EL (cell line): ENCODE results near the gene CCNL2.
"Not testable (repeated sequence)": the region's sequence is repeated elsewhere in the genome, so short reads cannot be mapped to it uniquely, and the experiment has no call there.

ENCODE experiments used
- DNase-seq: peaks from one replicate; pipeline ENCODE4 v3.0.0-alpha.2; 2016

CCNL2 gene

DNA sequence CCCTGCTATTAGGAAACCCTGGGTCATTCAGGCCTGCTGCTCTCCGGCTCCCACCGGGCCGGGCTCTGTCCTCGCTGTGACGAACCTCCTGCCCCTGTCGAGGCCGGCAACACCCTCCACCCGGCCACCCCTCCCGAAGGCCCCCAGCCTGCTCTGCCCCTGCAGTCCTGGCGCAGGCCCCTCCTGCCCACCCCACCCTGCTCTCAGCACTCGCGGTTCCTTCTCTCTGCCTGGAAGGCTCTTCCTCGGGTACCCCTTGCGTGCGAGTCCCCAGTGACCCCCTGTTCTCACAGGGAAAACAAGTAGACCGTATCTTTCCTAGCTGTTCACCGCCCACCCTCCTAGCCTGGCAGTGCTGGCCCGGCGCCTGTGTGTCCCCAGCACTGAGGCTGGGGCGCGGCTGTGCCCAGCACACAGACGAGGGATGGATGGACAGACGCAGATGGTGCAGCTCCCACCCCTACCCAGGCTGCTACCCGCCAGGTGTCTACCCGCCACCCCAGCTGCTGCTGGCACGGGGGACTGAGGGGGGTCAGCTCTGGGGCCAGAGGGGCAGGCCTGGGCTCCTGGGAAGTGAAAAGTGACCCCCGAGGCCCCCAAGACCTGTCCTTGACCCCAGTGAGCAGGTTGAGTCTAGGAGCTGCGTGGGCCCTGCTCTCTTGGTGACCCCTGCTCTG, 33.3 kb upstream of the CCNL2 start:
- no peak for DNase-seq

DNA sequence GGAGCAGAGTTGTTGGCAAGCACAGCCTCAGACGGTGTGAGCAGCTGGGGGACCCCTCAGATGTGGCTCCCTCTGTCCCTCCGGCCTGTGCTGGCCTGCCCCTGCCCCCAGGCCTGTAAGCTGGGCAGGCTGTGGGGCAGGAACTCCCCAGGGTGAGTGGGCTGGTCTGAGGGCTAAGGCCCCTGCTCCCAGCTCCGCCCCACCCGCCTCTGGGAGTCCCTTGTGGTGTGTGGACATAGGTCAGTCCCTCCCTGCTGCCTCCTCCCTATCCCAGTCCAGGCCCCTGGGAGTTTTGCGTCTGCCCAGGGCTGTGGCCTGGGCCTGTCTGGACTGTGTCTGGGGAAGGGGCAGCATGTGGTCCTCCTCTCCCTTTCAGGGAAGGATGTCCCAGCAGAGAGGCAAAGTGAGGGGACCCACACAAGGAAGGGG, 32.7 kb upstream of the CCNL2 start:
- no peak for DNase-seq

DNA sequence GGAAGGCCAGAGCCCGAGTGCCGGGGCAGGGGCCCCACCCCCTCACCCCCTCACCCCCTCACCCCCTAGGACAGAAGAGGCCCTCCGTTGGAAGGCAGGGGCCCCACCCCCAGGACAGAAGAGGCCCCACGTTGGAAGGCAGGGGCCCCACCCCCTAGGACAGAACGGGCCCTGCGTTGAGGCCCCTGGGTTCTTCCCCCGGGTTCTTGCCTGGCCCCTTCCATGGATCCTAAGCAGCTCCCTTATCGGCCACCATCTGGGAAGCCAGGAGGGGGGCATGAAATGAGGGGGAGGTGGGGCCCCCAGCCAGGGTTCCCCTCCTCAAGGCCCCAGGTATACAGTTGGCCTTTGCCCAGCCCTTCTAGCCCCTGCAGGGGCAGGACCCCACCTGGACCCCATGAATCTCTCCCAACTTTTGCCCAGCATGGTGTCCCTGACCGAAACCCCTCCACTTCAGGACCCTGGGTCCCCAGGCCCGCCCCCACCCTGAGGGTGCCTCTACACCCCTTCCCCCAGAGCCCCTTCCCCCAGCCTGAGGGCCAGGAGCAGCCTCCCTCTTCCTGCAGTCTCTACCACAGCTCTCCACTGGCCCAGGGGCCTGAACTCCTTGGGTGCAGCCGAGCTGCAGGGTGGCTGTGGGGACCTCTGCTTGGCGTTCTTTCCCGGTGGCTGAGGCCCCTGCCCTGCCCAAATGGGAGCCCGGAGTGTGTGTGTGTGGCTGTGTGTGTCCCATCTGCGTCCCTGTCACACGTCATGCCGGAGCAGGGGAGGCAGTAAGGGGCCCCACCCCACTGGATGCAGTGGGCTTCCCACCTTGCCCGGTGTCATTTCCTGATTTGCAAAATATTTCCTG, 32.1 kb upstream of the CCNL2 start:
- no peak for DNase-seq

DNA sequence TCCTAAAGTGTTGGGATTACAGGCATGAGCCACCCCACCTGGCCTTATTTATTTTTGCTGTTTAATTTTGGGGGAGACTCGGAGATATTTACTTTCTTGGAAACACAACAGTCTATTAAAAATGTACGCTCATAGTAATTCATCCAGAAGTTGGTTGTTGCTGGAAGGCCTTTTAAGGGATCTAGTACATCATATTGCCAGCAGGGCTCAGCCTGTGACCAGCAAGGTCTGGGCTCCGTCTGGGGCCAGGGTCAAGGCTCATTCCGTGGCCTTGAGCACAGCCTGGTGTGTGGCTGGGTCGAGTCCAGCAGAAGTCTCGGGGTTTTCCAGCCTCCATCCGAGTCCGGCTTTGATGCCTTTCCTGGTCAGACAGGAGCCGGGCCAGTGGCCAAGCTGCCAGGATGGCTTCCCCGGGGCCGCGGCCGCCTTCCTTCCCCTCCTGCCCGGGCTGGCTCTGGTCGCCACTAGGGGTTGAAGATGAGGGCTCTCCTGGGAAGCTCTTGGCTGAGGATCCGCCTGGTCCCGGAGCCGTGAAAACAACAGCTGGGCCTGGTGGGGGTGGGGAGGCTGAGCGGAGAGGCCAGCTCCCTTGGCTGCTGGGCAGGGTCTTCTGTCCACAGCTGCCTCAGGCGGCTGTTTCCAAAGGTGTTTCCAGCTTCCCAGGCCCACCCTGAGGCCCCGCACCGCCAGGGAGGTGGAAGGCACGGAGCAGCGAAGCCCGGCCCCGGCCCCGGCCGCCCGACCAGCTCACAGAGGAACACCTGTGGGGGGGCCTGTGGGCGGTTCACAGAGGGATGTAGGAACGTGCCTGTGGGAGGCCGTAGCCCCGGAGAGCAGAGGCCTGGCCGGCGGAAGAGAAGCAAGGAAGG, 31.2 kb upstream of the CCNL2 start:
- DNase-seq: no peak

DNA sequence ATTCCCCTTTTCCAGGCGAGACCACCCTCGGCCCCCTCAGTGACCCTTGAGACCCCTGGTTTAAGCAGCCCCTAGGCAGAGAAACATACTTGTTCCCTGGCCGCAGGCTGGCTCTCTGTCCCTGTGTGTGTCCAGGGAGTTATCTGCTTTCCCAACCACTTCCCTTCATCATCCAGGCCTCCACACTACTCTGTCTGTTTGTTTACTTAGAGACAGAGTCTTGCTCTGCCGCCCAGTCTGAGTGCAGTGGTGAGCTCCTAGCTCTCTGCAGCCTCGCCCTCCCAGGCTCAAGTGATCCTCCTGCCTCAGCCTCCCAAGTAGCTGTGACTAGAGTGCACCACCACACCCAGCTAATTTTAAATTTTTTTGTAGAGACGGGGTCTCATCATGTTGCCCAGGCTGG, 30.5 kb upstream of the CCNL2 start:
- DNase-seq: no peak

DNA sequence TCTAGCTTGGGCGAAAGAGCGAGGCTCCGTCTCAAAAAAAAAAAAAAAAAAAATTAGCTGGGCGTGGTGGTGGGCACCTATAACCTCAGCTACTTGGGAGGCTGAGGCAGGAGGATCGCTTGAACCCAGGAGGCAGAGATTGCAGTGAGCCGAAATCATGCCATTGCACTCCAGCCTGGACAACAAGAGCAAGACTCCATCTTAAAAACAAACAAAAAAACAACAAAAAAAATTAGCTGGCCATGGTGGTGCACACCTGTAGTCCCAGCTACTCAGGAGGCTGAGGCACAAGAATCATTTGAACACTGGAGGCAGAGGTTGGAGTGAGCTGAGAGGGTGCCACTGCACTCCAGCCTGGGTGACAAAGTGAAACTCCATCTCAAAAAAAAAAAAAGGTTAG, 29.8 kb upstream of the CCNL2 start:
- DNase-seq: not testable (repeated sequence)

DNA sequence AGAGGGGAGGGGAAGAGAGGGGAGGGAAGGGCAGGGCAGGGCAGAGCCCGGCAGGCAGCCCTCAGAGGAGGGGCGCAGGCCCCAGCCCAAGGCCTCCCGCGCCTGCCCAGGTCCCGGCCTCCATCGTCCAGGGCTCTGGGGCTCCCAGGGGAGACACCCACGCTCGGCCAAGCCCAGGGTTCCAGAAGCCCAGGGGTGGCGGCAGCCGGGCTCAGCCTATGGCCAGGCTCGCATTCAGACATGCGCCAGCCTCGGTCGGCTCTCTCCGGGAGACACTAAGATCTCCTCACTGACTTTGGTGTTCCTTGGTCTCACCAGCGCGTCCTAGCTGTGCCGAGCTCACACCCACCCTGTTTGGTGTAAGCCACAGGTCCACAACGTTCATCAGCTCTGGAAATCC, 29.0 kb upstream of the CCNL2 start:
- DNase-seq: no peak

DNA sequence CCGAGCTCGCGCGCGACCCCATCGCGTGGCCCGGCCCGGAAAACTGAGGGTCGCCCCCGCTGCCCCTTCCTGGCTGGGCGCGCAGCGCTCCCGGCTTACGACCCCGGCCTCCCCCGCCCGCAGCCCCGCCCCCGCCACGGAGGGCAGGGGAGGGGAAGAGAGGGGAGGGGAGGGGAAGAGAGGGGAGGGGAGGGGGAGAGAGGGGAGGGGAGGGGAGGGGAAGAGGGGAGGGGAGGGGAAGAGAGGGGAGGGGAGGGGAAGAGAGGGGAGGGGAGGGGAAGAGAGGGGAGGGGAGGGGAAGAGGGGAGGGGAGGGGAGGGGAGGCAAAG, 28.6 kb upstream of the CCNL2 start:
- DNase-seq: no peak

DNA sequence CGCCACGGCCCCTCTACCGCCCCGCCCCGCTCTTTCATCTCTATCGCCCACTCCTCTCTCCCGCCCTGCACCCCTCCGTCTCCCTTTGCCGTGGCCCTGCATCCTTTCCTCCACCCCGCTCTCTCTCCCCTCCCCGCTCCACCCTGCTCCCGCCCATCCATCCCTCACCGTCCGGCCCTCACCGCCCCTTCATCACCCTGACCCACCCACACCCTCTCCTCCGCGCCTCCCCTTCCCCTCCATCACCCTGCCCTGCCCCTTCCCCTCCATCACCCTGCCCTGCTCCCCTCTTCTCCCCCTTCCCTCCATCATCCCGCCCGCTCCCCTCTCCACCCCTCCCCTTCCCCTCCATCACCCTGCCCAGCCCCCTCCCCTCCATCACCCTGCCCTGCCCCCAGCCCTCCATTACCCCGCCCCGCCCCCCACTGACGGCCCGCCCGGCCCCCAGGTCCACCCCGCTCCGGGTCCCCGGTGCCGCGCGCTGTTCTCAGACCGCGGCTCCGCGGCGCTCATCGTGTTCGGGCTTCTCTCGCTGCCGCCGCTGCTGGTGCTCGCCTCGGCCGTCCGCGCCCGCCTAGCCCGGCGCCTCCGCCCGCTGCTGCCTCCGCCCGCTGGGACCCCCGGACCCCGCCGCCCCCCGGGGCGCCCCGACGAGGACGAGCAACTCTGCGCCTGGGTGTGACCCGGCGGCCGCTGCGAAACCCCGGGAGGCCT, 28.1 kb upstream of the CCNL2 start:
- DNase-seq: no peak

DNA sequence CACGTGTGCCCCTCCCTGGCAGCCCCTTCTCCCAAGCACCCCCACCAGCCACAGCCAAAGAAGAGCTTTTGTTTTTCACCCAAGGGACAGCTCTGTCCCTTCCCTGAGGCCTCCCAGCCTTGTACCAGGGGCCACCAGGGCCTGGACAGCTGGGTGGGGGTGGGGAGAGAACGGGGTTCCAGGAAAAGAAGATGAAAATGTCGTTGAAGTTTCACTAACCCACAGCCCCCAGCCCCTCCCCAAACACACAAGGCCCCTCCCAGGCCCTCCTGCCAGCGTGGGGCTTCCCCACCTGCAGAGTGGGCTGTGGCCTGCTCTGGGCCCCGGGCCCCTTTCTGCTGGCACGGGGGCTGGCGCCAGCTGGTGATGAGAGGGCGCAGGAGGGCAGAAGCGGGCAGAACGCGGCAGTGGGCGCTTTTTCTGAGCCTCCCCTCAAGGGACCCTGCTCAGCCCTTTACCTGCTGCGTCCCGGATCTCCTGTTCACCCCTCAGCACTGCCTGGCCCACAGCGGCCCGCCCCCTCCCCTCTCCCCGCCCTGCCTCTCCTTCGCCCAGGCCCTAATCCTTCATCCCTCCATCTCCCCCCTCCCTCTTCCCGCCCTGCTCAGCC, 27.5 kb upstream of the CCNL2 start:
- DNase-seq: no peak

DNA sequence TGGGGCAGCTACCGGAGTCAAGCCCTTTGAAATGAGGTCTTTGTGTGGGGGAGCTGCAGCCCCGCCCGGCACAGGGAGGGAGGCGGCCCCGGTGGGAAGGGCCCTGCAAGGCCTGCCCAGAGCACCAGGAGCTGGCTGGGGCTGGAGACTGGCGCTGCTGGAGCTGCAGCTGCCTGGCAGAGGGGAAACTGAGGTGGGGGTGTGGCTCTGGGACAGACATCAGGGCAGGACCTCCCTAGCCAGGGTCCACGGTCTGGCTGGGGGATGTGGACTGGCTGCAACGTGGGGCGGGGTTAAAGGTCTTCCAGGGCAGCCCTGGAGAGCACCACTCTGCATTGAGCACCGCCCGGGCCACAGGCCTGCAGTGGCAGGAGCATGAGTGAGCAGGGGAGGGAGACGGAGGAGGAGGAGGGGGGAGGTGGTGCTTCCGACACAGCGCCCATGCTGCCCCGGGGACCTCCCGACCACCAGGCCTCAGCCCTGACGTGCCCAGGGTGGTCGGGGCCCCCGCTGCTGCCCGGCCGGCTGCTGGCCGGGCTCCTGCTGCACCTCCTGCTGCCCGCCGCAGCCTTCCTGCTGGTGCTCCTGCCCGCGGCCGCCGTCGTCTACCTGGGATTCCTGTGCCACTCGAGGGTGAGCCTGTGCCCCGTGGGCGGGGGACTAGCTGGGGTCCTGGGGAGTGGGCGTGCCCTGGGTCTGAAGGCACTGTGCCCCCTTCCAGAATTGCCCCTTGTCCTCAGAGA, 26.8 kb upstream of the CCNL2 start:
- DNase-seq: no peak

DNA sequence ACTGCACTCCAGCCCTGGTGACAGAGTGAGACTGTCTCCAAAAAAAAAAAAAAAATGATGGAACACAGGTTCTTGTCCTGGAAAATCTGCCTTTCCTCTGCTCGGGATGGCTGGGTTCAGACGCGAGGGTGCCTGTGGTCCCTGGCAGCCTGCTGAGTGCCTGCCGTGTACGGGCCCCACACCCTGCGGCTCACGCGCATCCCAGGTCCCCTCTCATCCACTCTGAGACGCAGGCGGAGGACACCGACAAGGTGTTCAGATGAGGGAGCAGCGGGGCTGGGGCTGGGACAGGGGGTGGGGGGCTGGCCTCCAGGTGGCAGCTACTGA, 26.3 kb upstream of the CCNL2 start:
- DNase-seq: no peak

DNA sequence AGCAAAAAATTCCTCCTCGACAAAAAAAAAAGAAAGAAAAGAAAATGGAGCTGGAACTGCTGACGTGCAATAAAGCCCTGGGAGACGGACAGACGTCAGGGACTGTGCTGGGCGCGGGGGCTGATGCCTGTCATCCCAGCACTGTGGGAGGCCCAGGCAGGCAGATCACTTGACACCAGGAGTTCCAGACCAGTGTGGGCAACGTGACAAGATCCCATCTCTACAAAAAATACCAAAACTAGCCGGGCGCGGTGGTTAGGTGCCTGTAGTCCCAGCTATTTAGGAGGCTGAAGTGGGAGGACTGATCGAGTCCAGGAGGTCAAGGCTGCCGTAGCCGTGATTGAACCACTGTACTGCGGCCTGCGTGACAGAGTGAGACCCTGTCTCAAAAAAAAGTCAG, 25.6 kb upstream of the CCNL2 start:
- no peak for DNase-seq

DNA sequence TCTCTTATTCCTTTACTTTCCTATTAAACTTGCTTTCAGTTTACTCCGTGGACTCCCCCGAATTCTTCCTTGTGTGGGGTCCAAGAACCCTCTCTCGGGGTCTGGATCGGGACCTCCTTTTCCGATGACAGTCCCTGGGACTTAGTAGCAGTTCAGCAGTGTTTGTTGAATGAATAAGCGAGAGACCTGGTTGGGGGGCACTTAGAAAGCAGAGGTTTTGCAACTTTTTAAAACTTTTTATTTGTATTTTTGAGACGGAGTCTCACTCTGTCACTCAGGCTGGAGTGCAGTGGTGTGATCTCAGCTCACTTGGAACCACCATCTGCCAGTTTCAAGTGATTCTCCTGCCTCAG, 24.1 kb upstream of the CCNL2 start:
- no peak for DNase-seq

DNA sequence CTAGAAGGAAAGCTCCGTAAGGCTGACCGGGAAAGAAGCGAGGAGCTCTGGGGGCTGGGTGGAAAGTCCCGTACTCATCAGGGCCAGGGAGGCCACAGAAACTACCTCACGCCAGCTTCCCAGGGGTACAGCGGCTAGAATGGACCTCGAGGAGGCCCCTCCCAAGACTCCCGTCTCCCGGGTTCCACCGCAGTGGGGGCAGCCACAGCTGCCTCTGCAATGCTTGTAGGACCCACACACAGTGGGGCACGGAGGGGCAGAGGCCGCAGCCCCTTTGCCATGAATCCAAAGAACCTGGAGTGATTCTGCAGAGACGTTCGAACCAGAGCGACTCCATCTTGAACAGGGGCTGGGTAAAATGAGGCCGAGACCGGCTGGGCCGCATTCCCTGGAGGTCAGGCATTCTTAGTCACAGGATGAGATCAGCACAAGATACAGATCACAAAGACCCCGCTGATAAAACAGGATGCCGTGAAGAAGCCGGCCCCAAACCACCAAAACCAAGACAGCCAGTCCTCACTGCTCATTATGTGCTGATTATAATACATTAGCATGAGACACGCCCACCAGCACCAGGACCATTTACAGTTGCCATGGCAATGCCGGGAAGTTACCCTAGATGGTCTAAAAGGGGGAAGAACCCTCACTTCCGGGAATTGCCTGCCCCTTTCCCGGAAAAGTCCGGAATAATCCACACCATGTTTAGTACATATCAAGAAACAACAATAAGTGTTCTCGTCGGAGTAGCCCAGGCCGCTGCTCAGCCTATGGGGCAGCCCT, 23.5 kb upstream of the CCNL2 start:
- DNase-seq: peak; percentile 73

DNA sequence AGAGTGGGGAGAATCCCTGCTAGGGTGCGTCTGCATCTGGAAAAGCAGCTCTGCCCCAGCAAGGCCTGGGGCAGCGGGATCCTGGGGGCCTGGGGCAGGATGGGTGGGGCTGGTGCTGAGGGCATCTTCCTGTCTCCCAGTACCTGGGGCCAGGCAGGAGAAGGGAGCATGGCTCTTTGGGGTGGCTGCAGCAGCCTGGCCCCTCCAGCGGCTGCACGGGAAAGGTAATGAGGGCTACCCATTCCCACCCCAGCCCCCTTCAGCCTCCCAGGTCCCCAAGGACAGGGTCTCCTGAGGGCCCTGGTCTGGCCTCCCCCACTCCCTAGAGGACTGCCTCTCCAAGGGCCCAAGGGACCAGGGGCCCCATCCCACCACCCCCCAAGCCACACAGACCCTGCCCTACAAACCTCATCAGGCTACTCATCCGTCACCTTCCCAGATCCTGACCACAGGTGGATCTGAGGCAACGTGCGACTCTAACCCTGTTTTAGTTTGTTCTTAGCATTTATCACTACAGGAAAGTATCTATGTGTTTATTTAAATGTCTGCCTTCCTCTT, 22.9 kb upstream of the CCNL2 start:
- DNase-seq: no peak

DNA sequence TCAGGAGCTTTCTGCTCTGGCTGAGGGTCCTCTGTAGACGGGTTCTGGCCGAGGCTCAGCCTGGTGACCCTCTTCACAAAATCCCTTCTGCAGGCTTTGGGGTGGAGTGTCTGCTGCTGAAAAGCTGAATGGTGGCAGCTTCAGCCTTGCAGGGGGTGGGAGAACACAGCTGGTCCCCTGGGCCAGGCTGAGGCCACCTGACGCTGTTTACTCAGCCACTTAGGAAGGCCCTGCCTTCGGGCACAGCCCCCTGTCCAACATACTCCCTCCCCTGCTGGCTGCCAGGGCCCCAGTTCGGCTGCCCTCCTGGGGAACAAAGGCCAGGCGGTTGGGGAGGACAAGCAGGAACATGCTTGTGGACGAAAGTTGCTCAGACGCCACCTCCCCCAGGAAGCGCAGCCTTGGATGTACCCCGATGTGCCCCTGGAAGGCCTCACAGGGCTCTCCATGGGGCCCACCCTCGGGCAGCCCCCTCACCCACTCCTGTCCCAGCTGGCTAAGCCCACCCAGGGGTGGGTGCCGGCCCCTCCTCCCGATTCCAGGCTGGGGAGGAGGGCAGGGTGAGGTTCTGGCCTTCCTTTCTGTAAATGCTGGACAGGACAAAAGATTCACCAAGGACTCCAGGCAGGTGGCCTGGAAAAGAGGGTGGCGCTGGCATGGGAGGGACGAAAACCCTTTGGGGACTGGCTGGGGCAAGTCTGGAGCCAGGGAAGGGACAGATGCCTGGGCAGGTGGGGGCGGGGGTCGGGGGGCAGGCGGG, 22.2 kb upstream of the CCNL2 start, which contains the start of gene ANKRD65:
TSS of gene ANKRD65 (minus strand) at position 130 of the 760 bp plus-strand sequence. CDS start 271 bp downstream, outside the sequence.
- no peak for DNase-seq

DNA sequence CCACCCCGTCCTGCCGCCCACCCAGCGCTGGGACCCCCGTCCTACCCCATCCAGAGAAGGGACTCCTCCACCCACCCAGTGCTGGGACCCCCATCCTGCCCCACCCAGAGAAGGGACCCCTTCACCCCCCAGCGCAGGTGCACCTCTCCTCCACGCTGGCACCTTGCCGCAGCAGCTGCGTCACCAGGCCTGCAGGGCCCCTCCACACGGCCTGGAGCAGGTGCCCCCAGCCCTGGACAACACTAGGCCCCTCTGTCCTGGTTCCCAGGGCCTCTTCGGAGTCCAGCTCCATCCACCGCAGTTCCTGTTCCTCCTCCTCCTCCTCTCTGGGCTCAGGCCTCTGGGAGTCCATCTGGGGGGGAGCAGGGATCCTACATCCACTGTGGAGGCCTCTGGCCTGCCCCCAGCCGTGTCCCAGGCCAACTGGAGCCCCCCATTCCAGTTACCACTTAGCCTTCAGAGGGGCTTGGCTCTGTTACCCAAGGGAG, 21.6 kb upstream of the CCNL2 start:
- DNase-seq: no peak

DNA sequence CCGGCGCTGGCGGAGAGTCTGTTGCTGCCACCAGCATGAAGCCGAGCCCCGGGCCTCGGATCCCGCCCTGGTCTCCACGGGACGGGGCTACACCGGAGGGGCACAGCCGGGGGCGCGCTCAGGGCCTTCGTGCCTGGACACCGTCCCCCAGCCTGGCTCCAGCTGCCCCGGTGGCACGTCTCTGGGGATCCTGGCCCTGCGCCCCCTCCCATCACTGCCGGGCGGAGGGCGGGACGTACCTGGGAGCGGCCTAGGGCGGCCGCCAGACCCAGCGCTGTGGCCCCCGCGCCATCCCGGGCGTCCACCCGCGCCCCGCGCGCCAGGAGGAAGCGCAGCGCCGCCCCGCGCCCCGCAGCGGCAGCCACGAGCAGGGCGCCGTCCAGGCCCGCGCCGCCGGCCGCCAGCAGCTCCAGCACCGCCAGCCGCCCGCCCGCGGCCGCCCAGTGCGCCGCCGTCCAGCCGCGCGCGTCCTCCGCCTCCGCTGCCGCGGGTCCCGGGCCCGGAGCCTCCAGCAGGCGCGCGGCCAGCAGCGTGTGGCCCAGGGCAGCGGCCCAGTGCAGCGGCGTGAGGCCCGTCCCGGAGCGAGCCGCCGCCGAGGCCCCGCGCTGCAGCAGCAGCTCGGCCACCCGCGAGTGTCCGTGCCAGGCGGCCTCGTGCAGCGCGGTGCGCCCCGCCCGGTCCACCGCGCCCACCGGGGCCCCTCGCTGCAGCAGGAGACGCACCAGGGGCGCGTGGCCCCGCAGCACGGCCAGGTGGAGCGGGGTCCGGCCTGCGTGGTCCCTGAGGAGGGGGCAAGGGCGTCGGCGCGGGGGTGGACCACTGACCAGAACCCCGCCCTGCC, 20.9 kb upstream of the CCNL2 start:
- no peak for DNase-seq
